ENCODE results near the gene FCN2. TPM values are rescaled to one million over a fixed set of nuclear protein-coding genes. Genes with fewer than 3 reads are reported as not detected.

The FCN2 gene
- not detected in 2 replicates for total RNA-seq (2014; rRNA removed; shearing (Covaris generic))

- no peak for DNase-seq (ENCODE audit: low read depth)
Observed at GRCh38 chr9:134880484-134881312, at the start of gene FCN2. Gene FCN2, plus strand, starts transcription at chr9:134880810. Its CDS starts 12 bp downstream, at chr9:134880822.

- DNase-seq (ENCODE audit: low read depth), result no peak
Observed at GRCh38 chr9:134830926-134831720, 49.5 kb upstream of the FCN2 start.

- no peak for DNase-seq (ENCODE audit: low read depth)
Observed at GRCh38 chr9:134832471-134832870, 48.1 kb upstream of the FCN2 start.

- no peak for DNase-seq (ENCODE audit: low read depth)
Observed at GRCh38 chr9:134833294-134833880, 47.2 kb upstream of the FCN2 start.

GRCh38 chr9:134834217-134834956, 46.2 kb upstream of the FCN2 start:
- DNase-seq (ENCODE audit: low read depth), result no peak

- no peak for DNase-seq (ENCODE audit: low read depth)
Observed at GRCh38 chr9:134834957-134835419, 45.6 kb upstream of the FCN2 start.

GRCh38 chr9:134835448-134835847, 45.2 kb upstream of the FCN2 start:
- DNase-seq (ENCODE audit: low read depth), result no peak

GRCh38 chr9:134835987-134836386, 44.6 kb upstream of the FCN2 start:
- no peak for DNase-seq (ENCODE audit: low read depth)

GRCh38 chr9:134836406-134836970, 44.1 kb upstream of the FCN2 start:
- DNase-seq (ENCODE audit: low read depth), result no peak

- DNase-seq (ENCODE audit: low read depth), result no peak
Observed at GRCh38 chr9:134837529-134837928, 43.1 kb upstream of the FCN2 start.

- DNase-seq (ENCODE audit: low read depth), result no peak
Observed at GRCh38 chr9:134838651-134839454, 41.8 kb upstream of the FCN2 start.

GRCh38 chr9:134839455-134840125, 41.0 kb upstream of the FCN2 start:
- DNase-seq (ENCODE audit: low read depth), result no peak

GRCh38 chr9:134840511-134840910, 40.1 kb upstream of the FCN2 start:
- no peak for DNase-seq (ENCODE audit: low read depth)

- no peak for DNase-seq (ENCODE audit: low read depth)
Observed at GRCh38 chr9:134841180-134841904, 39.3 kb upstream of the FCN2 start.

GRCh38 chr9:134842321-134842720, 38.3 kb upstream of the FCN2 start:
- no peak for DNase-seq (ENCODE audit: low read depth)

GRCh38 chr9:134843740-134844139, 36.9 kb upstream of the FCN2 start:
- no peak for DNase-seq (ENCODE audit: low read depth)

GRCh38 chr9:134844821-134845220, 35.8 kb upstream of the FCN2 start:
- DNase-seq (ENCODE audit: low read depth), result no peak

- DNase-seq (ENCODE audit: low read depth), result no peak
Observed at GRCh38 chr9:134846187-134846586, 34.4 kb upstream of the FCN2 start.

GRCh38 chr9:134846699-134847098, 33.9 kb upstream of the FCN2 start:
- DNase-seq (ENCODE audit: low read depth), result no peak

Measured in RPMI7951 (cell line).